H1 (cell line): Measurements from ENCODE around the gene ARRDC2. TPM values are rescaled to one million over a fixed set of nuclear protein-coding genes. Genes with fewer than 3 reads are reported as not detected.

Experiments
- BRCA1 ChIP-seq: IDR thresholded peaks from 2 replicates; pipeline ENCODE4 v1.6.1; 2012; ENCODE audit warnings: low read depth, low read length, improper control_type of control experiment
- CBX5 ChIP-seq: fragments of 300-800, 300-1000 bp; sonication (generic); IDR thresholded peaks from 2 replicates; pipeline ENCODE4 v1.7.1; 2016; ENCODE audit warnings: antibody characterized with exemption, low read length, low read depth
- CEBPB ChIP-seq: IDR thresholded peaks from 2 replicates; pipeline ENCODE4 v1.6.1; 2012; ENCODE audit warnings: low read depth, low read length
- EZH2 ChIP-seq: fragments of 200-600 bp; sonication (generic); IDR thresholded peaks from 2 replicates; pipeline ENCODE4 v1.7.1; 2012; ENCODE audit warnings: low read depth, mild to moderate bottlenecking, moderate library complexity, low read length, inconsistent platforms; ENCODE audit not compliant: severe bottlenecking
- HDAC2 ChIP-seq, 2 experiments: fragments of 300-600 bp in 1 of 2; sonication (generic) in 1 of 2; IDR thresholded peaks; 2 replicates each; pipeline ENCODE4 v1.6.1; 2011 to 2012; ENCODE audit warnings: low read depth in 2 of 2, low read length in 2 of 2, mild to moderate bottlenecking in 2 of 2, moderate library complexity in 2 of 2, borderline replicate concordance in 1 of 2, inconsistent platforms in 1 of 2
- POLR2AphosphoS5 ChIP-seq: IDR thresholded peaks from 2 replicates; pipeline ENCODE4 v1.6.1; 2011; ENCODE audit warnings: low read depth, low read length
- YY1 ChIP-seq: IDR thresholded peaks from 2 replicates; pipeline ENCODE4 v1.6.1; 2011; ENCODE audit warnings: low read depth, mild to moderate bottlenecking, low read length
- polyA plus RNA-seq, 7 experiments: library from polyadenylated mRNA; depleted of rRNA in 3 of 7; stranded (reverse) in 5 of 7; unstranded in 2 of 7; fragments of >200 nt in 5 of 7; fragments of 200-250 nt in 2 of 7; gene quantifications; 1 replicate in 5 of 7; 2 replicates in 1 of 7; 4 replicates in 1 of 7; pipeline versions ENCODE4 v1.2.1 to v1.2.3, GENCODE V29; 2011 to 2013; ENCODE audit warnings: missing spikeins in 2 of 7, mixed read lengths in 2 of 7
- total RNA-seq: library from RNA; stranded (reverse); fragmentation: NEBNext Ultra II Directional; extraction: Animal tissue kit (Norgen Biotek cat#: 25700); gene quantifications from 2 replicates; pipeline ENCODE4 v1.2.1, GENCODE V29; 2021
- TF ChIP-seq, protein P1 (sequence below): fragments of 300-600 bp; sonication (generic); IDR thresholded peaks from 2 replicates; pipeline ENCODE4 v1.7.1; 2012; ENCODE audit warnings: low read length, moderate library complexity, mild to moderate bottlenecking, inconsistent platforms; ENCODE audit not compliant: insufficient replicate concordance
- TF ChIP-seq, protein P2 (sequence below): IDR thresholded peaks from 2 replicates; pipeline ENCODE4 v1.6.1; 2011; ENCODE audit warnings: low read length, improper control_type of control experiment

The ARRDC2 gene
- total and polyA plus RNA-seq, 2 of the 8 experiments (the other 6 are each of a cell fraction or from before 2014, with no cell fraction given): 5.4 to 6.9 TPM

- TF ChIP-seq, protein P1, sequence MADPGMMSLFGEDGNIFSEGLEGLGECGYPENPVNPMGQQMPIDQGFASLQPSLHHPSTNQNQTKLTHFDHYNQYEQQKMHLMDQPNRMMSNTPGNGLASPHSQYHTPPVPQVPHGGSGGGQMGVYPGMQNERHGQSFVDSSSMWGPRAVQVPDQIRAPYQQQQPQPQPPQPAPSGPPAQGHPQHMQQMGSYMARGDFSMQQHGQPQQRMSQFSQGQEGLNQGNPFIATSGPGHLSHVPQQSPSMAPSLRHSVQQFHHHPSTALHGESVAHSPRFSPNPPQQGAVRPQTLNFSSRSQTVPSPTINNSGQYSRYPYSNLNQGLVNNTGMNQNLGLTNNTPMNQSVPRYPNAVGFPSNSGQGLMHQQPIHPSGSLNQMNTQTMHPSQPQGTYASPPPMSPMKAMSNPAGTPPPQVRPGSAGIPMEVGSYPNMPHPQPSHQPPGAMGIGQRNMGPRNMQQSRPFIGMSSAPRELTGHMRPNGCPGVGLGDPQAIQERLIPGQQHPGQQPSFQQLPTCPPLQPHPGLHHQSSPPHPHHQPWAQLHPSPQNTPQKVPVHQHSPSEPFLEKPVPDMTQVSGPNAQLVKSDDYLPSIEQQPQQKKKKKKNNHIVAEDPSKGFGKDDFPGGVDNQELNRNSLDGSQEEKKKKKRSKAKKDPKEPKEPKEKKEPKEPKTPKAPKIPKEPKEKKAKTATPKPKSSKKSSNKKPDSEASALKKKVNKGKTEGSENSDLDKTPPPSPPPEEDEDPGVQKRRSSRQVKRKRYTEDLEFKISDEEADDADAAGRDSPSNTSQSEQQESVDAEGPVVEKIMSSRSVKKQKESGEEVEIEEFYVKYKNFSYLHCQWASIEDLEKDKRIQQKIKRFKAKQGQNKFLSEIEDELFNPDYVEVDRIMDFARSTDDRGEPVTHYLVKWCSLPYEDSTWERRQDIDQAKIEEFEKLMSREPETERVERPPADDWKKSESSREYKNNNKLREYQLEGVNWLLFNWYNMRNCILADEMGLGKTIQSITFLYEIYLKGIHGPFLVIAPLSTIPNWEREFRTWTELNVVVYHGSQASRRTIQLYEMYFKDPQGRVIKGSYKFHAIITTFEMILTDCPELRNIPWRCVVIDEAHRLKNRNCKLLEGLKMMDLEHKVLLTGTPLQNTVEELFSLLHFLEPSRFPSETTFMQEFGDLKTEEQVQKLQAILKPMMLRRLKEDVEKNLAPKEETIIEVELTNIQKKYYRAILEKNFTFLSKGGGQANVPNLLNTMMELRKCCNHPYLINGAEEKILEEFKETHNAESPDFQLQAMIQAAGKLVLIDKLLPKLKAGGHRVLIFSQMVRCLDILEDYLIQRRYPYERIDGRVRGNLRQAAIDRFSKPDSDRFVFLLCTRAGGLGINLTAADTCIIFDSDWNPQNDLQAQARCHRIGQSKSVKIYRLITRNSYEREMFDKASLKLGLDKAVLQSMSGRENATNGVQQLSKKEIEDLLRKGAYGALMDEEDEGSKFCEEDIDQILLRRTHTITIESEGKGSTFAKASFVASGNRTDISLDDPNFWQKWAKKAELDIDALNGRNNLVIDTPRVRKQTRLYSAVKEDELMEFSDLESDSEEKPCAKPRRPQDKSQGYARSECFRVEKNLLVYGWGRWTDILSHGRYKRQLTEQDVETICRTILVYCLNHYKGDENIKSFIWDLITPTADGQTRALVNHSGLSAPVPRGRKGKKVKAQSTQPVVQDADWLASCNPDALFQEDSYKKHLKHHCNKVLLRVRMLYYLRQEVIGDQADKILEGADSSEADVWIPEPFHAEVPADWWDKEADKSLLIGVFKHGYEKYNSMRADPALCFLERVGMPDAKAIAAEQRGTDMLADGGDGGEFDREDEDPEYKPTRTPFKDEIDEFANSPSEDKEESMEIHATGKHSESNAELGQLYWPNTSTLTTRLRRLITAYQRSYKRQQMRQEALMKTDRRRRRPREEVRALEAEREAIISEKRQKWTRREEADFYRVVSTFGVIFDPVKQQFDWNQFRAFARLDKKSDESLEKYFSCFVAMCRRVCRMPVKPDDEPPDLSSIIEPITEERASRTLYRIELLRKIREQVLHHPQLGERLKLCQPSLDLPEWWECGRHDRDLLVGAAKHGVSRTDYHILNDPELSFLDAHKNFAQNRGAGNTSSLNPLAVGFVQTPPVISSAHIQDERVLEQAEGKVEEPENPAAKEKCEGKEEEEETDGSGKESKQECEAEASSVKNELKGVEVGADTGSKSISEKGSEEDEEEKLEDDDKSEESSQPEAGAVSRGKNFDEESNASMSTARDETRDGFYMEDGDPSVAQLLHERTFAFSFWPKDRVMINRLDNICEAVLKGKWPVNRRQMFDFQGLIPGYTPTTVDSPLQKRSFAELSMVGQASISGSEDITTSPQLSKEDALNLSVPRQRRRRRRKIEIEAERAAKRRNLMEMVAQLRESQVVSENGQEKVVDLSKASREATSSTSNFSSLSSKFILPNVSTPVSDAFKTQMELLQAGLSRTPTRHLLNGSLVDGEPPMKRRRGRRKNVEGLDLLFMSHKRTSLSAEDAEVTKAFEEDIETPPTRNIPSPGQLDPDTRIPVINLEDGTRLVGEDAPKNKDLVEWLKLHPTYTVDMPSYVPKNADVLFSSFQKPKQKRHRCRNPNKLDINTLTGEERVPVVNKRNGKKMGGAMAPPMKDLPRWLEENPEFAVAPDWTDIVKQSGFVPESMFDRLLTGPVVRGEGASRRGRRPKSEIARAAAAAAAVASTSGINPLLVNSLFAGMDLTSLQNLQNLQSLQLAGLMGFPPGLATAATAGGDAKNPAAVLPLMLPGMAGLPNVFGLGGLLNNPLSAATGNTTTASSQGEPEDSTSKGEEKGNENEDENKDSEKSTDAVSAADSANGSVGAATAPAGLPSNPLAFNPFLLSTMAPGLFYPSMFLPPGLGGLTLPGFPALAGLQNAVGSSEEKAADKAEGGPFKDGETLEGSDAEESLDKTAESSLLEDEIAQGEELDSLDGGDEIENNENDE: no peak
- TF ChIP-seq HDAC2 (IDR thresholded peaks at IDR 0.05; ENCODE audit: borderline replicate concordance in 1 of 2, low read depth in 2 of 2, low read length in 2 of 2) (no peak), CEBPB (no peak), POLR2AphosphoS5 (no peak), YY1 (no peak), BRCA1 (no peak), CBX5 (no peak), EZH2 (no peak)
- TF ChIP-seq, protein P2, sequence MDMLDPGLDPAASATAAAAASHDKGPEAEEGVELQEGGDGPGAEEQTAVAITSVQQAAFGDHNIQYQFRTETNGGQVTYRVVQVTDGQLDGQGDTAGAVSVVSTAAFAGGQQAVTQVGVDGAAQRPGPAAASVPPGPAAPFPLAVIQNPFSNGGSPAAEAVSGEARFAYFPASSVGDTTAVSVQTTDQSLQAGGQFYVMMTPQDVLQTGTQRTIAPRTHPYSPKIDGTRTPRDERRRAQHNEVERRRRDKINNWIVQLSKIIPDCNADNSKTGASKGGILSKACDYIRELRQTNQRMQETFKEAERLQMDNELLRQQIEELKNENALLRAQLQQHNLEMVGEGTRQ: no peak
- TF ChIP-seq, all 59 proteins: peak for 0
Measured at GRCh38 chr19:17969096-17969792, 38.7 kb upstream of the ARRDC2 start (continued).
